ENCODE measurements around the gene TJP1.

TJP1 gene

GRCh38 chr15:29822100-29822683, at the start of gene TJP1:
TJP1 (minus strand) TSS chr15:29822468; CDS start chr15:29822028, 440 bp downstream.
- DNase-seq = no peak

DNA sequence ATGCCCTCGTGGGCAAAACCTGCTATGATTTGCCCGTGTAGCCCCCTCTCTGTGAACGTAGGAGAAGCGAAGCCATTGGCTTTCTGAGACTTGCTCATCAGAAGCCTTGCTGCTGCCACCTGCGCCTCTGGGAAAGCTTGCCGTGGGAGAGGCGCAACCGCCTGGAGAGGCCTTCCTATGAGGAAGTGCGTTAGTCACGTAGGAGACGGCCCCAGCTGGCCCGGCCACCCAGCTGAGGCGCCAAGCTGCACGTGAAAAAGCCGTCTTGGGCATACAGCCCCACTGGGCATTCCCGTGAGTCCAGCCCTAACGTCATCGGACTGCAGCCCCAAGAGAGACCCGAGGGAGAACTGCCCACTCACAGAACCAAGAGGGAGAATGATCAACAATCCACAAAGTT, 49.1 kb upstream of the TJP1 start:
- no peak for DNase-seq

- DNase-seq = no peak
Observed at GRCh38 chr15:29870495-29871151, 48.4 kb upstream of the TJP1 start.

DNA sequence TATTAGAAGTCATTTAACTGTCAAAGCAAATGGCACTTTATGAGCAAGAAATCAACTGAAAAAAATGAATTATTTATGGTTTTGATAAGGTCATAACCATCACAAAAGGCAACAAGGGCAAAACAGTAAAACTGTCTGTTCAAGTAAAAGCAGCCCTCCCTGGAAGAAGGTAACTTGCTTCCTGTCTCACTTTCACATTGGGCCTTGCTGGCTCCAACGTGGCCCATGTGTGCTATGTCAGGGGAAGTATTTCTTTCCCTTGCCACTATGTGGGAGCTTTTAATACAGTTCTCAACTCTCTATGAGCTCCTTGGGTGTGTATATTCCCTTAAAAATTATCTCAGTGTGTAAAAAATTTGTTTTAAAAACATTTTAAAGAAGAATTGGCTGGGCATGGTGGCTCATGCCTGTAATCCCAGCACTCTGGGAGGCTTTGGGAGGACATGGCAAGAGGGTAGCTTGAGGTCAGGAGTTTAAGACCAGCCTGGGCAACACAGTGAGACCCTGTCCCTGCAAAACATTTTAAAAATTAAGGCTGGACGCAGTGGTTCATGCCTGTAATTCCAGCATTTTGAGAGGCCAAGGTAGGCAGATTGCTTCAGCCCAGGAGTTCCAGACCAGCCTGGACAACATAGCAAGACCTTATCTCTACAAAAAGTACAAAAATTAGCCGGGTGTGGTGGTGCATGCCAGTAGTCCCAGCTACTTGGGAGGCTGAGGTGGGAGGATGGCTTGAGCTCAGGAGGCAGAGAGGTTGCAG, 45.2 kb upstream of the TJP1 start:
- no peak for DNase-seq

GRCh38 chr15:29866337-29866736, 44.1 kb upstream of the TJP1 start:
- no peak for DNase-seq

GRCh38 chr15:29864501-29864900, 42.2 kb upstream of the TJP1 start:
- DNase-seq = no peak

- no peak for DNase-seq
Observed at GRCh38 chr15:29863438-29863837, 41.2 kb upstream of the TJP1 start.

DNA sequence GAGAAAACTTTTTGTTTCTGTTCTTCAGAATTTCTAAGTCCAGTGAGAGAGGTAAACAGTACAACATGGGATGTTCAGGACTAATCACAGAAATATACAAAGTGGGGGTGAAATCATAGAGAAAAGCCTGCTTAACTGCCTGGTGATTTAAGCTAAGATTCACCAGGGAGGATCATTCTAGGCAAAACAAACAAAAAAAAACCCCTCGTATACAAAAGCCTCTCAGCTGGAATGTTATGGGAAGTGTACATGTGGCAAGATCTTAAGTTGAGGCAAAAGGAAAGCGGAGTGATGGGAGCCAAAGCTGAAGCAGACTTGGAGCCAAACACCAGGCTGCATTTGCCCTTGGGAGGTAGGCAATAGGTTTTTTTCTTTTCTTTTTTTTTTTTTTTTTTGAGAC, 40.0 kb upstream of the TJP1 start:
- DNase-seq = no peak

DNA sequence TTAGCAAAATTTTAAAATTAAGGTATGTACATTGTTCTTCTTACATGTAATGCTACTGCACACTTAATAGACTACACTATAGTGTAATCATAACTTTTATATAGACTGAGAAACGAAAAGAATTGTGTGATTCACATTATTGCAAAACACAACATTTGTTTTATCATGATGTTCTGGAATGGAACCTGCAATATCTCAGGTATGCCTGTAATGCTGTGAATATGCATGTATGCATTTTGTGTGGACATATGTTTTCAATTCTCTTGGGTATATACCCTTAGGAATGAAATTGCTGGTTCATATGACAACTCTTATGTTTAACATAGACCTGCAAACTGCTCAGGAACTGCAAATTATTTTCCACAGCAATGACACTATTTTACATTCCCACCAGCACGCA, 38.6 kb upstream of the TJP1 start:
- DNase-seq = no peak

GRCh38 chr15:29859973-29860715, 37.9 kb upstream of the TJP1 start:
- DNase-seq = no peak

DNA sequence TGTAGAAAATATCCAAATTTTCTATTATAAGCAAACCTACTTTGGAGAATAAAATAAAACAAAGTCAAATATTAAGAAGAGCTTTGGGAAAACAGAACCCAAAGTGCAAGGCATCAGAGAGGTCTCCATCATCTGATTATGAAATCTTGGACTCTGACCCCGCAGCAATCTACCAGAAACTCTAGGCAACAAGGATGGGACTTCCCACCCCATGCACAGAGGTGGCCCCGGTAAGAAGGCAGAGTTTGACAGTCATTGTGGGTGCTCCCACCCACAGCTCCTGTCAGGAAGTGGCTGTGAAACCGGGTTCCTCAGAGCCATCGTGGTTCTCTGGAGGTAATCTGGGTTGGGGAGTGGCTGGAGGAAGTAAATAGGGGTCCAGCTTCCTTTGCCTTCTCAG, 37.0 kb upstream of the TJP1 start:
- no peak for DNase-seq

DNA sequence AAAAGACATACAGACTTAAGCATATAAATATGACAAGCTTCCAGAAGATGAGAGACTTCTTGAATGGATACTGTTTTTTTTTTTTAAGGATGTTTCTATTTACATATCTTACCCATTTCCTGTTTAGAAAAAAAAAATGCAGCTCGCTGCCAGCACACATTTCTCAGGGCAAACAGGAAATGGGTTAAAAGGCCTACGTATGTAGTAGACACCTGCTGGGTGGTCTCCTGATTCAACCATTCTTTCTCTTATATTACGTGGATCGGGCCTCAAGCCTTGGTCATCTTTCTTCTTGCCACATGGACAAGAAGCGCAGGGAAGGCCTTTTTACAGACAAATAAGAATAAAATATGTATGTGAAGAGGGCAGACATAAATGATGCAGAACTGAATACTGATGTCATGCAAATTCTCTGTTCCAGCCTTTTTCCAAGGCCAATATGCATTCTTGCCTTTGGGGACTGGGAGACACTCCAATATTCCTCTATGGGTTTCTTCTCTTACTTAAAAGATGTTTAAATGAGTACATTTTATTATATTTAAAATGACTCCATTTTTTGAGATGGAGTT, 35.0 kb upstream of the TJP1 start:
- no peak for DNase-seq

GRCh38 chr15:29854413-29854812, 32.1 kb upstream of the TJP1 start:
- no peak for DNase-seq

GRCh38 chr15:29853211-29853987, 31.1 kb upstream of the TJP1 start:
- no peak for DNase-seq

DNA sequence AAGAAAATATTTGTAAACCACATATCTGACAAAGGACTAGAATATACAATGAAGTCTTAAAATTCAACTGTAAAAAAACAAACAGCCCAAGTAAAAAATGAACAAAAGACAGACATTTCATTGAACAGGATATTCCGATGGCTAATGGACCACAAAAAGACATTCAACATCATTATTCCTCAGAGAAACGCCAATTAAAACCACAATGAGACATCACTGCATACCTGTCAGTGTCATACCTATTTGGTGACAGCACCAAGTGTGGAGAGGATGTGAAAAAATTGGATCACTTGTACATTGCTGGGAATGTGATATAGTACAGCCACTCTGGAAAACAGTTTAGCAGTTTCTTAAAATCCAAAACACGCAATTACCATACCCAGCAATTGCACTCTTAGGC, 29.9 kb upstream of the TJP1 start:
- DNase-seq = no peak

DNA sequence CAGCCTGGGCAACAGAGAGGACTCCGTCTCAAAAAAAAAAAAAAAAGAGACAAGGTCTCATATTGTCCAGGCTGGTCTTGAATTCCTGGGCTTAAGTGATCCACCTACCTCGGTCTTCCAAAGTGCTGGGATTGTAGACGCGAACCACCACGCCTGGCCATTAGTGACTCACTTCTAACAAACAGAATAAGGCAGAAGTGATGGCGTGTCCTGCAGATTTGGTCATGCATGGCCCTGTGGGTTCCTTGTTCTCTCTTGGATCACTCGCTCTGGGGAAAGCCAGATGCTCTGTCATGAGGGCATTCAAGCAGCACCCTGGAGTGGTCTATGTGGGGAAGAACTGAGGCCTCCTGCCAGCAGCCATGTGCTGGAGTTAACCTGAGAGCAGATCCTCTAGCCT, 27.4 kb upstream of the TJP1 start:
- no peak for DNase-seq

- no peak for DNase-seq
Observed at GRCh38 chr15:29849218-29849617, 26.9 kb upstream of the TJP1 start.

DNA sequence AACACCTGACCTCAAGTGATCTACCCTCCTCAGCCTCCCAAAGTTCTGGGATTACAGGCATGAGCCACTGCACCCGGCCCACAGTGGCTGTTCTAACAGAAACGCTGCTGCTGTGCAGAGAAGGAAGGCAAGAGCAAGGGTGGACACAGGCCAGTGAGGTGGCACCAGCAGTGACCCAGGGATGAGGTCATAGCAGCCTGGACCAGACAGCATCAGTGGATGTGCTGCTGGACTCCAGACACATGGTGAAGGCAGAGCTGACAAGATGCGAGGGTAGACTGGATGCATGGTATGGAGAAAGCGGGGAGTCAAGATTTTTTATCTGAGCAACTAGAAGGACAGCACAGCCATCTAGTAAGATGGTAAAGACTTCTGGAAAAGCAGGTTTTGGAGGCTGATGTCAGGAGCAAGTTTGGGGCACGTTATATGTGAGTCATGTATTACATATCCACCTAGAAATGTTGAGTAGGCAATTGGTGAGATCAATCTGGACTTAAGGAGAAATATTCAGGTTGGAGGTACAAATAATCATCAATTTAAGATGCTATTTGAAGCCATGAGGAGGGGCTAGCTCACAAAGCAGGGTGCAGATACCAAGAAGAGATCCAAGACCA, 22.1 kb upstream of the TJP1 start:
- no peak for DNase-seq

DNA sequence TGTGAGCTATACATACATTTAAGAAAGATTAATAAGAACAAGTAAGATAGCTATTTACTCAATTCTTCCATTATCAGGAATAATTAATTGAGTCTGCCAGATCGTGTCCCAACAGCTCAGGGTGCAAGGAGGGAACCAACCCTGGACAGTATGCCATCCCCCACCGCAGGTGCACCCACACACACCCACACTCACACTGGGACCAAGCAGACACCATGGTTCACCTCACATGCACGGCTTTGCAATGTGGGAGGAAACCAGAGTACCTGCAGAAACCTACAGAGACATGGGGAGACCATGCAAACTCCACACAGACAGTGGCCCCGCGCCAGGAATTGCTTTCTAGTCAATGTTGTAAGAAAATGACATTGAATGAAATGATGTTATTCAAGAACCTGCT, 20.0 kb upstream of the TJP1 start:
- DNase-seq = no peak

- DNase-seq = no peak
Observed at GRCh38 chr15:29840926-29841325, 18.7 kb upstream of the TJP1 start.

GRCh38 chr15:29840054-29840453, 17.8 kb upstream of the TJP1 start:
- DNase-seq = no peak

Data from CD4-positive, alpha-beta T cell treated with Interleukin-17A for 4 hours (primary cell).